Kidney (tissue), 14 donors: ENCODE data around the gene WHAMM. TPM values are rescaled to one million over a fixed set of nuclear protein-coding genes. Genes with fewer than 3 reads are reported as not detected.

ENCODE experiments used
- DNase-seq, 5 donors: peaks; one replicate each; pipeline ENCODE4 v3.0.0-alpha.2; 2013 to 2020
- FAIRE-seq: peaks from 2 replicates; lab custom pipeline; 2012; peaks lifted over from hg19 to GRCh38; lab: Jason Lieb, UNC
- H3K27ac ChIP-seq, 2 donors: one replicate each; pipeline ENCODE4 v1.7.0; 2013; ENCODE audit warnings: low read depth in 2 of 2, low read length in 2 of 2, inconsistent platforms in 1 of 2
- H3K27me3 ChIP-seq: one replicate; pipeline ENCODE4 v1.7.1; 2013; ENCODE audit warnings: low read length, inconsistent platforms; ENCODE audit not compliant: control insufficient read depth, insufficient read depth
- H3K36me3 ChIP-seq, 3 donors: one replicate each; pipeline versions ENCODE4 v1.7.0 to v1.7.1; 2013; ENCODE audit warnings: low read length in 3 of 3, control low read depth in 1 of 3, inconsistent platforms in 1 of 3; ENCODE audit not compliant: insufficient read depth in 3 of 3, control insufficient read depth in 2 of 3
- H3K4me1 ChIP-seq, 3 donors: one replicate each; pipeline versions ENCODE4 v1.7.0 to v1.7.1; 2013; ENCODE audit warnings: low read length in 3 of 3, inconsistent platforms in 1 of 3, low read depth in 1 of 3; ENCODE audit not compliant: control insufficient read depth in 2 of 3, insufficient read depth in 2 of 3
- H3K4me3 ChIP-seq, 3 donors: one replicate each; pipeline versions ENCODE4 v1.7.0 to v1.8.1; 2013; ENCODE audit warnings: low read length in 3 of 3, control low read depth in 1 of 3, inconsistent platforms in 1 of 3
- H3K9ac ChIP-seq, 3 donors: one replicate each; pipeline versions ENCODE4 v1.7.0 to v1.7.1; 2013; ENCODE audit warnings: low read length in 3 of 3, control low read depth in 1 of 3, inconsistent platforms in 1 of 3
- H3K9me3 ChIP-seq, 3 donors: one replicate each; pipeline versions ENCODE4 v1.7.0 to v1.7.1; 2013; ENCODE audit warnings: low read length in 3 of 3, control low read depth in 1 of 3, inconsistent platforms in 1 of 3; ENCODE audit not compliant: control insufficient read depth in 2 of 3, insufficient read depth in 1 of 3
- CTCF ChIP-seq: IDR thresholded peaks from 3 replicates; pipeline ENCODE4 v1.5.1; 2012; ENCODE audit warnings: mild to moderate bottlenecking, moderate library complexity, borderline replicate concordance; ENCODE audit not compliant: insufficient read depth; ENCODE audit errors: extremely low read depth
- intact Hi-C: fragments of 100-400 bp; cut with DNase I; formaldehyde crosslinking; loops from one replicate; pipeline ENCODE4 v1.11.1; 2022
- polyA plus RNA-seq: library from polyadenylated mRNA; stranded (reverse); fragments of 350-450 nt; fragmentation: Illumina TruSeq; extraction: RNeasy Lipid Tissue Mini Kit (QIAGEN cat#74804); gene quantifications from one replicate; pipeline ENCODE4 v1.2.3, GENCODE V29; 2014; ENCODE audit warnings: low read depth, low replicate concordance; ENCODE audit not compliant: insufficient read depth
- total RNA-seq: library from RNA; stranded (reverse); fragmentation: NEBNext Ultra II Directional; extraction: Animal tissue kit (Norgen Biotek cat#: 25700); gene quantifications from one replicate; pipeline ENCODE4 v1.2.1, GENCODE V29; 2021
- donor health status: control.
- donor health status: control.
- donor health status: control.
- donor health status: control.
- donor health status: control.
- donor health status: DM: yes; HTN: yes; CAD: no.
- donor health status: Normal renal cell carcinoma (clear cell type).

WHAMM gene
- total and polyA plus RNA-seq, 2 donors from 2014 or later = 4.0 to 13.8 TPM

- no peak overlapping the region for H3K9ac ChIP-seq
- FAIRE-seq (no peak), DNase-seq (no peak)
- H3K4me3 ChIP-seq = no peak overlapping the region
- intact Hi-C loops = no loop called here
- H3K36me3 ChIP-seq = no peaks in the 10 kb centered on the region
- no peaks in the 10 kb centered on the region for H3K9me3 ChIP-seq
- H3K27me3 ChIP-seq = no peaks in the 10 kb centered on the region
- no peak for TF ChIP-seq CTCF
- H3K27ac ChIP-seq = no peak overlapping the region
- H3K4me1 ChIP-seq = peaks cover 0 to 13% (median 0%) of the 10 kb centered on the region in 3 donors
These were observed 1.4 kb upstream of the WHAMM start for GRCh38 chr15:82807920-82808633.

- no peaks in the 10 kb centered on the region for H3K36me3 ChIP-seq
- FAIRE-seq = no peak
- H3K4me3 ChIP-seq = peak overlapping the region in 1 of 3 donors; percentile 93
- H3K9ac ChIP-seq = peak overlapping the region in 1 of 3 donors; percentile 93
- peak overlapping the region in 1 of 2 donors; percentile 100 for H3K27ac ChIP-seq
- TF ChIP-seq CTCF = no peak
- H3K4me1 ChIP-seq = peaks cover 0 to 13% (median 0%) of the 10 kb centered on the region in 3 donors
- DNase-seq = no peak
- intact Hi-C loops = no loop called here
- H3K9me3 ChIP-seq = no peaks in the 10 kb centered on the region
- no peaks in the 10 kb centered on the region for H3K27me3 ChIP-seq
These were observed 790 bp upstream of the WHAMM start for GRCh38 chr15:82808634-82809041.

GRCh38 chr15:82810061-82810889 lies 847 bp downstream of the WHAMM start:
- FAIRE-seq = no peak

More at GRCh38 chr15:82810061-82810889, 847 bp downstream of the WHAMM start:
- Histone ChIP-seq H3K36me3 (peaks cover 0 to 8% (median 5%) of the 10 kb centered on the region in 3 donors), H3K4me3 (peak overlapping the region; percentile 92 to 94 (median 93)), H3K9me3 (no peaks in the 10 kb centered on the region), H3K4me1 (peaks cover 0 to 13% (median 0%) of the 10 kb centered on the region in 3 donors), H3K9ac (peak overlapping the region; percentile 85 to 90 (median 86)), H3K27me3 (no peaks in the 10 kb centered on the region), H3K27ac (peak overlapping the region; percentile 97 to 100)
- intact Hi-C loops = no loop called here
- peak; percentile 48 to 82 (median 68) for DNase-seq
- no peak for TF ChIP-seq CTCF
